GF-D8 (cell line): ENCODE results near the gene KRT76.
"Not testable (repeated sequence)": the region's sequence is repeated elsewhere in the genome, so short reads cannot be mapped to it uniquely, and the experiment has no call there.

Experiments used
- DNase-seq: peaks from one replicate; lab custom pipeline; 2025; lab: John Stamatoyannopoulos, UW

The KRT76 gene

GRCh38 chr12:52781399-52782082 lies 4.4 kb upstream of the KRT76 start:
- no peak for DNase-seq

GRCh38 chr12:52779914-52780313 lies 2.8 kb upstream of the KRT76 start:
- DNase-seq, result no peak

- DNase-seq, result no peak
These were observed 1.7 kb upstream of the KRT76 start for GRCh38 chr12:52778833-52779232.

GRCh38 chr12:52777566-52777965 lies 421 bp upstream of the KRT76 start:
- DNase-seq, result no peak

GRCh38 chr12:52776435-52776834 lies 710 bp downstream of the KRT76 start:
- no peak for DNase-seq

- no peak for DNase-seq
These were observed 2.4 kb downstream of the KRT76 start for GRCh38 chr12:52774629-52775250.

- DNase-seq, result no peak
These were observed 4.4 kb downstream of the KRT76 start for GRCh38 chr12:52772772-52773171.

GRCh38 chr12:52772188-52772587 lies 5.0 kb downstream of the KRT76 start:
- DNase-seq, result no peak

- no peak for DNase-seq
These were observed 5.6 kb downstream of the KRT76 start for GRCh38 chr12:52771505-52771904.

GRCh38 chr12:52771088-52771487 lies 6.1 kb downstream of the KRT76 start:
- DNase-seq, result no peak

GRCh38 chr12:52769946-52770345 lies 7.2 kb downstream of the KRT76 start:
- DNase-seq, result no peak

GRCh38 chr12:52769354-52769753 lies 7.8 kb downstream of the KRT76 start:
- no peak for DNase-seq

GRCh38 chr12:52768479-52769200 lies 8.5 kb downstream of the KRT76 start:
- DNase-seq, result no peak

GRCh38 chr12:52767427-52767826 lies 9.7 kb downstream of the KRT76 start:
- no peak for DNase-seq

- DNase-seq, result no peak
These were observed 10.1 kb downstream of the KRT76 start for GRCh38 chr12:52767020-52767379.

GRCh38 chr12:52766351-52767019 lies 10.7 kb downstream of the KRT76 start:
- DNase-seq, result no peak

- DNase-seq, result no peak
These were observed 11.4 kb downstream of the KRT76 start for GRCh38 chr12:52765702-52766101.

GRCh38 chr12:52763991-52764390 lies 13.2 kb downstream of the KRT76 start:
- no peak for DNase-seq

GRCh38 chr12:52763036-52763659 lies 14.0 kb downstream of the KRT76 start:
- no peak for DNase-seq

- DNase-seq, result no peak
These were observed 15.3 kb downstream of the KRT76 start for GRCh38 chr12:52761802-52762201.

GRCh38 chr12:52761218-52761617 lies 15.9 kb downstream of the KRT76 start:
- not testable (repeated sequence) for DNase-seq

GRCh38 chr12:52760623-52761022 lies 16.5 kb downstream of the KRT76 start:
- DNase-seq, result no peak
